ENCODE data around the gene PIGR.

DNA sequence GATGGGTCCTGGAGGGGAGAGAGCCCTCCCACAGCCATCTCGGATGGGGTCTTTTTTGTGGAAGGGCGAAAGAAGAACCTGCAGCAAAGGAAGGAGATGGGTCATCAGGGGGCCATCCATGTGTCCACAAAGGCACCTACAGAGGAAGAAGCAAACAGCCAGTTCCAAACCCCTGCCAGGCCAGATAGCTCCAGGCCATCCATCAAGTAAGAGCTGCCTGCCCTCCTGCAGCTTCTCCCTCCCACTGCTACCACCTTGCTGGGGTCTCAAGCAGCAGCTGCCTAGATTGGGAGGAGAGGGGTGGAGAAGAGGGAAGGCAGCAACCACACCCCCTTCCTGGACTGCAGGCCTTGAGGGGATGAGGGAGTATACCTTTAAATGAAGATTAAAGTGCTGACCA lies 19.5 kb upstream of the PIGR start:
- TF ChIP-seq MTA3 (IDR thresholded peaks at IDR 0.05; ENCODE audit: borderline replicate concordance, low read length) (no peak), RFX5 (IDR thresholded peaks at IDR 0.05; ENCODE audit: low read depth, low read length) (no peak)
- TF ChIP-seq, protein P1, sequence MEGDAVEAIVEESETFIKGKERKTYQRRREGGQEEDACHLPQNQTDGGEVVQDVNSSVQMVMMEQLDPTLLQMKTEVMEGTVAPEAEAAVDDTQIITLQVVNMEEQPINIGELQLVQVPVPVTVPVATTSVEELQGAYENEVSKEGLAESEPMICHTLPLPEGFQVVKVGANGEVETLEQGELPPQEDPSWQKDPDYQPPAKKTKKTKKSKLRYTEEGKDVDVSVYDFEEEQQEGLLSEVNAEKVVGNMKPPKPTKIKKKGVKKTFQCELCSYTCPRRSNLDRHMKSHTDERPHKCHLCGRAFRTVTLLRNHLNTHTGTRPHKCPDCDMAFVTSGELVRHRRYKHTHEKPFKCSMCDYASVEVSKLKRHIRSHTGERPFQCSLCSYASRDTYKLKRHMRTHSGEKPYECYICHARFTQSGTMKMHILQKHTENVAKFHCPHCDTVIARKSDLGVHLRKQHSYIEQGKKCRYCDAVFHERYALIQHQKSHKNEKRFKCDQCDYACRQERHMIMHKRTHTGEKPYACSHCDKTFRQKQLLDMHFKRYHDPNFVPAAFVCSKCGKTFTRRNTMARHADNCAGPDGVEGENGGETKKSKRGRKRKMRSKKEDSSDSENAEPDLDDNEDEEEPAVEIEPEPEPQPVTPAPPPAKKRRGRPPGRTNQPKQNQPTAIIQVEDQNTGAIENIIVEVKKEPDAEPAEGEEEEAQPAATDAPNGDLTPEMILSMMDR (IDR thresholded peaks at IDR 0.05 in 2 of 3, conservative IDR thresholded peaks at IDR 0.05 in 1 of 3; ENCODE audit: control insufficient read depth in 2 of 3, extremely low read depth in 1 of 3, insufficient read depth in 1 of 3, low read depth in 3 of 3, low read length in 3 of 3): no peak
